Upper lobe of right lung (tissue), 1 donor: ENCODE data around the gene DCAF11. TPM values are rescaled to one million over a fixed set of nuclear protein-coding genes. Genes with fewer than 3 reads are reported as not detected.

Source experiments
- ATAC-seq: fragments of 200-7000 bp; cut with Tn5 transposase; one replicate; pipeline ENCODE4 v1.9.1; 2020; ENCODE audit warnings: mild to moderate bottlenecking, moderate library complexity
- DNase-seq: peaks from one replicate; pipeline ENCODE4 v3.0.0-alpha.2; 2020
- H3K27ac ChIP-seq: fragments of 200-600 bp; one replicate; pipeline ENCODE4 v1.8.0; 2022
- H3K27me3 ChIP-seq: fragments of 200-600 bp; one replicate; pipeline ENCODE4 v1.8.0; 2022; ENCODE audit warnings: mild to moderate bottlenecking
- H3K36me3 ChIP-seq: fragments of 200-600 bp; one replicate; pipeline ENCODE4 v1.8.0; 2022
- H3K4me1 ChIP-seq: fragments of 200-600 bp; one replicate; pipeline ENCODE4 v1.8.0; 2022
- H3K4me3 ChIP-seq: fragments of 200-600 bp; one replicate; pipeline ENCODE4 v1.8.0; 2022; ENCODE audit warnings: mild to moderate bottlenecking
- H3K9me3 ChIP-seq: fragments of 200-600 bp; one replicate; pipeline ENCODE4 v1.8.0; 2022
- intact Hi-C: fragments of 100-400 bp; cut with DNase I; formaldehyde crosslinking; loops from one replicate; pipeline ENCODE4 v1.11.0; 2022
- total RNA-seq: library from RNA; stranded (reverse); fragmentation: NEBNext Ultra II Directional; extraction: Animal tissue kit (Norgen Biotek cat#: 25700); gene quantifications from one replicate; pipeline ENCODE4 v1.2.1, GENCODE V29; 2021
- TF ChIP-seq, protein P1 (sequence below): fragments of 200-600 bp; IDR thresholded peaks from one replicate; pipeline ENCODE4 v1.8.0; 2022; ENCODE audit warnings: antibody characterized with exemption
- donor health status: DM: no; HTN: yes; CAD: no; lungs with severe emphysema.

The DCAF11 gene
- total RNA-seq, 1 donor from 2014 or later, result 57.8 TPM

DNA sequence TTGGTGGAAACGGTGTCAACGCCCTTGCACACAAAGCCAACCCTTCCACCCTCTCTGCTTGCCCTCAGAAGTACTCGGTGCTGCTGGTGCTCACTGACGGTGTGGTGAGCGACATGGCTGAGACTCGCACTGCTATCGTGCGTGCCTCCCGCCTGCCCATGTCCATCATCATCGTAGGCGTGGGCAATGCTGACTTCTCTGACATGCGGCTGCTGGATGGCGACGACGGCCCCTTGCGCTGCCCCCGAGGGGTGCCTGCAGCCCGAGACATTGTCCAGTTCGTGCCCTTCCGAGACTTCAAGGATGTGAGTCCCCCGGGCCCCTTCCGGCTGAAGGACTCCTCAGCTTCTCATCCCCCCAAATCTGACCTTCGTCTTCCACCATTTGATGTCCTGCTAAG is 37.5 kb upstream of the DCAF11 start:
- DNase-seq, result no peak

DNA sequence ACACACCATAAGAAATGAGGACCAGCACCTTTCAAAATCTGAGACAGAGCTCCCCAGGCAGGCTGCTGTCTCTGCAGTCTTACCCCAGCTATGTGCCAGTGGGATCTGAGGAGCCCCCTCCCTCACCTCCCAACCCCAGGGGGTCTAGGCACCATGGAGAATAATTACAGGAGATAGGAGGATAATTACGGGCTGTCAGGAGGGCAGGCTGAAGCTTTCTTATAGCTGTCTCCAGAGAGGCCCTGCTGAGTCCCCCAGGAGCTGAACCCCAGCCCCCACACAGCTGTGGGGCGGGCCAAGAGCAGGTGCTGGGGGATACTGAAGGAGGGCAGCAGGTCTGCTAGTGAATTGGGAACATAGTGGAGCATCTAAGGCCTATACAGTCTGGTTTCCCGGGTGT is 36.4 kb upstream of the DCAF11 start:
- no peak overlapping the region for H3K4me3 ChIP-seq
- H3K4me1 ChIP-seq, result peaks cover 10% of the 10 kb centered on the region
- intact Hi-C loops, result no loop called here
- H3K9me3 ChIP-seq, result no peaks in the 10 kb centered on the region
- ATAC-seq (no peak), DNase-seq (no peak)
- peaks cover 4% of the 10 kb centered on the region for H3K27me3 ChIP-seq
- TF ChIP-seq, protein P1, sequence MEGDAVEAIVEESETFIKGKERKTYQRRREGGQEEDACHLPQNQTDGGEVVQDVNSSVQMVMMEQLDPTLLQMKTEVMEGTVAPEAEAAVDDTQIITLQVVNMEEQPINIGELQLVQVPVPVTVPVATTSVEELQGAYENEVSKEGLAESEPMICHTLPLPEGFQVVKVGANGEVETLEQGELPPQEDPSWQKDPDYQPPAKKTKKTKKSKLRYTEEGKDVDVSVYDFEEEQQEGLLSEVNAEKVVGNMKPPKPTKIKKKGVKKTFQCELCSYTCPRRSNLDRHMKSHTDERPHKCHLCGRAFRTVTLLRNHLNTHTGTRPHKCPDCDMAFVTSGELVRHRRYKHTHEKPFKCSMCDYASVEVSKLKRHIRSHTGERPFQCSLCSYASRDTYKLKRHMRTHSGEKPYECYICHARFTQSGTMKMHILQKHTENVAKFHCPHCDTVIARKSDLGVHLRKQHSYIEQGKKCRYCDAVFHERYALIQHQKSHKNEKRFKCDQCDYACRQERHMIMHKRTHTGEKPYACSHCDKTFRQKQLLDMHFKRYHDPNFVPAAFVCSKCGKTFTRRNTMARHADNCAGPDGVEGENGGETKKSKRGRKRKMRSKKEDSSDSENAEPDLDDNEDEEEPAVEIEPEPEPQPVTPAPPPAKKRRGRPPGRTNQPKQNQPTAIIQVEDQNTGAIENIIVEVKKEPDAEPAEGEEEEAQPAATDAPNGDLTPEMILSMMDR, result no peak
- no peak overlapping the region for H3K27ac ChIP-seq
- H3K36me3 ChIP-seq, result no peaks in the 10 kb centered on the region

More for the DNA sequence above, 37.5 kb upstream of the DCAF11 start:
- H3K36me3 ChIP-seq, result no peaks in the 10 kb centered on the region
- intact Hi-C loops, result no loop called here
- H3K4me3 ChIP-seq, result no peak overlapping the region
- H3K27me3 ChIP-seq, result peaks cover 8% of the 10 kb centered on the region
- ATAC-seq, result no peak
- no peak overlapping the region for H3K27ac ChIP-seq
- TF ChIP-seq, protein P1, result no peak
- no peaks in the 10 kb centered on the region for H3K9me3 ChIP-seq
- peaks cover 10% of the 10 kb centered on the region for H3K4me1 ChIP-seq

DNA sequence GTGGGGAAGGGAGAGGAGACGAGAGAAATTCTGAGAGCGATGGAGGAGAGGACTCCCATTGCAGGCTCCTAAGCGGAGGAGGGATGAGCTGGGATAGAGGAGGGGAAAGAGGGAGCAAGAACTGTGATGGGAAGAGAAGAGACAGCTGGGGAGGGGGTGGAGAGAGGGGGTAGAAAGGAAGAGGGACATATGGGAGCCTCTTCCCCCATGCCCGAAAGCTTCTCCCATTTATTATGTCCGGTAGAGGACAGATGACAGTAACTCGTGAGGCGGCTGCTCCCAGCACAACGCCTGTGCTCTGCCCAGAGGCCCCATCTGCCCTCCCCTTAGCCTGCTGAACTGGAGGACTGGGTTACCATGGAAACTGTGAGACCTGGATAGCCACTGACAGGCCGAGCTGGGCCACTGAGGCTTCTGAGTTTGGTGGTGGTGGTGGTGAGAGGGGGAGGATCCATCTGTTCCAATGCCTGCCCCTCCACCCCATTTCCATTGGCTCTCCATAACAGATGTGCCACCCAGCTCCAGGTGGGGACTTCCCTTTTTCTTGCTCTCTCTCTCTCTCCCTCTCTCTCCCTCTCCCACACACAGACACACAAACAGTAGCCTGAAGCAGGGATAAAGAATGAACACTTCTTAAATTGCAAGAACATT is 35.0 kb upstream of the DCAF11 start:
- H3K27me3 ChIP-seq, result no peaks in the 10 kb centered on the region
- ATAC-seq, result no peak
- H3K4me1 ChIP-seq, result peaks cover 10% of the 10 kb centered on the region
- DNase-seq, result no peak
- intact Hi-C loops, result no loop called here
- H3K36me3 ChIP-seq, result no peaks in the 10 kb centered on the region
- H3K27ac ChIP-seq, result no peak overlapping the region
- TF ChIP-seq, protein P1, result no peak
- no peak overlapping the region for H3K4me3 ChIP-seq
- no peaks in the 10 kb centered on the region for H3K9me3 ChIP-seq

DNA sequence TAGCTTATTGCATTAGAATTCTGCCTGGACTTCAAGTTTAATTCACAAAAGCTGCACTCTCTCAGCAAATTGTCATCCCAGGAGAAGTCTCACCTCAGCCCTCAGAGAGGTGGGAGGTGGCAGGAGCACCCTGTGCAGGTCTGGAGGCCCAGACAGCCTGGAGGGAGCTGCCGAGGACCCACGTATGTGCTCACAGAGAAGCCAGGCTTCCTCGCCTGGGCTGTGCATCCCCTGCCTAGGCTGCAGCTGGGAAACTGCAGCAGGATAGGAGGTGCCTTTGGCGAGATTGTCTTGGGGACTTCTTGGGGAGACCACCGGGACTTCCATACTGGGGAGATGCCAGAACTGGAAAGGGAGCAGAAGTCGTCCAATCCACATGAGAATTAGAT is 34.4 kb upstream of the DCAF11 start:
- TF ChIP-seq, protein P1, result no peak
- H3K9me3 ChIP-seq, result no peaks in the 10 kb centered on the region
- intact Hi-C loops, result no loop called here
- H3K4me3 ChIP-seq, result no peak overlapping the region
- H3K27ac ChIP-seq, result no peak overlapping the region
- no peak for ATAC-seq
- DNase-seq, result no peak
- no peaks in the 10 kb centered on the region for H3K27me3 ChIP-seq
- no peaks in the 10 kb centered on the region for H3K36me3 ChIP-seq
- H3K4me1 ChIP-seq, result peaks cover 10% of the 10 kb centered on the region

DNA sequence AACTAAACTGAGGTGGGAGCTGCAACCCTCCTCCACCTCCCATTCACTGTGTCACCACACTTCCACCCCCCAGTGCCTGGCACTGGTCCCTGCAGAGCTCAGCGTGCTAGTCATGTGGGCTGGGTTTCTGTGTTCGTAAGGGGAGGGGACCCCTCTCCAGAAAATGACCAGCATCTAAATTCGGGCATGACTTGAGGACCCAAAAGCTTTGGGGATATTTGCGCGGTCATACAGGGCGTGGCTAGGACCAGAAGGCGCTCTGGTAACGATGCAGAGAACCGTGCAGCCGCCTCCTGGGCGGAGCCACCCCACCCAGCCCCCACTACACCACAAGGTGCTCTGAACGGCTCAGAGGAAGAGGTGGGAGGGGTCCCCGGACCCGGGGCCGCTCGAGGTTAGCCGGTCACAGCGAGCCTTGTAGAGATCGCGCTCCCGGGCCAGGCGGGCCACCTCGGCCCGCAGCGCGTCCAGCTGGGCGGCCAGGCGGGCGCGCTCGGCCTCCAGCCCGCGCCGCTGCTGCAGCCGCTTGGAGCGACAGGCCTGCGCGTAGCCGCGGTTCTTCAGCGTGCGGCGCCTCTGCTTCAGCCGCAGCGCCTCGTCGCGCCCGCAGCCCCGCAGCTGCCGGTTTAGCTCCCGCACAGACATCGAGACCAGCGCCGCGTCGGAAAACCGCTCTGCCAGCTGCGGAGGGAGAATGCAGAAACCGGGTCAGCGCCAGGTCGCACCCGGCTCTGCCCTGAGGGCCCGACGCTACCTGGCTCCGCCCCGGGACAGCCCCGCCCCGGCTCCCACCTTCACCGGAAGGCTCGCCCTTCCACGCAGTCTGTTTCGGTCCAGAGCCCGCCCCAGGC is 33.5 kb upstream of the DCAF11 start:
- Histone ChIP-seq H3K4me3 (peak overlapping the region; percentile 60), H3K27ac (peak overlapping the region; percentile 63), H3K9me3 (no peaks in the 10 kb centered on the region), H3K27me3 (no peaks in the 10 kb centered on the region), H3K36me3 (no peaks in the 10 kb centered on the region), H3K4me1 (peaks cover 10% of the 10 kb centered on the region)
- DNase-seq, result peak; percentile 90
- intact Hi-C loops, result no loop called here
- ATAC-seq, result peak; percentile 92
- TF ChIP-seq, protein P1, result no peak
